ENCODE results near the gene CERS6. TPM values are rescaled to one million over a fixed set of nuclear protein-coding genes. Genes with fewer than 3 reads are reported as not detected.

CERS6 gene
- polyA plus RNA-seq, 3 donors: 50.3 to 55.1 (median 52.1) TPM

DNA sequence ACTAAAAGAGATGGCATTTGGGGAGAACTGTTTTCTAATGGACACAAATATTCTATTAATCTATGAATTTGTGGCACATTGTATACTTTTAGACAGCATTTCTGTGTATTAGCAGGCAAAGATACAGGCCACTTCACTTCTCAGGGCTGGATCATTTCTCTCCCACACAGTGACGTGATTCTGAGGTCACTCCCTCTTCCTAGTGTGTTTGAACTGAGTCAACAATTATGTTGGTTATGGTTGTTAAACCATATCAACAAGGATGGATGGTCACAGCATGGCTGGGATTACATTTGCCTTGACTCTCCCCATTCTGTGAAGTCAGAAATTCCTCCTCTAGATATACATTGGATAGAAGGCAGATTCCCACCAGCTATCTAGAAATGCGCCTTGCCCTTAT, 358.0 kb downstream of the CERS6 start:
- DNase-seq (ENCODE audit: low read depth in 3 of 3, low spot score in 2 of 3): no peak

DNA sequence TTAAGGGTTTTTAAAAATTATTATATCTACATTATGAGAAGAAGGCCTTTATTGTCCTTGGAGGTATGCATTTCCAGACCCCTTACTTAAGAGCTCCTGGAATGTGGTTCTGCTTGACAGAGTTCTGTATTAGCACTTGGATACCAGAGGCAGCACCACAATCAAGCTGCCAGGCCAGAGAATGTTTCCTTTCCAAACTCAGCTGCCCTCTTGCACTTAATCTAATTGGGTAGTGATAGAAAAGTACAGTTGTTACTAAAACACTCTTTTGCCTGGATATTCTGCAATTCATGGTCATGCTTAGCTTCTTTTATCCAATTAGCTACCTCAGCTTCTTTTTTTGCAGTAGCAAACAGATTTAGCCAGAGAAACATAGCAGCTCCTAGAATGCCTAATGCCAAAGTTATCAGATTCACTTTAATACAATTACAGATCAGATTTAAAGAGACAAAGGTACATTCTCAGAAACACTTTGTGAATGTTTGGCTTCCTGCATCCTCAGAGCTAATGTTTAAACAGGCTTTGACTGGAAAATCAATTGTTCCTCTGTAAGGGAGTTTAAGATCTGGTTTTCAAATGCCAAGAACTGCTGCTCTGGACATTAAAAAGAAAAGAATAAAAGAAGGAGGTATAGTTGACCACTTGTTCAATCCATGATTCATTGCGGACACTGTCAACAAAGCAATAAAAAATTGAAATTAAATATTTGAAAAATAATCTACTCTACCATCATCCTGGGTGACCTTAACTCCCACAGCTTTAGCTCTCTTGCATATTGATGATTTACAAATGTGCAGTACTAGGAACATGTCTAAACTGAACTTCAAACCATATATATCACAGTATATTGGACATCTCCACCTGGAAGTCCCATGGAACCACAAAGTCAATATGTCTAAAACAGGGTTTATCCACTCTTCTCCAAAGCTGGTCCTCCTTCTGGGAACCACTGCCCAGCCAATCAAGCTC, 359.2 kb downstream of the CERS6 start:
- no peak for DNase-seq (ENCODE audit: low read depth in 3 of 3, low spot score in 2 of 3)

DNA sequence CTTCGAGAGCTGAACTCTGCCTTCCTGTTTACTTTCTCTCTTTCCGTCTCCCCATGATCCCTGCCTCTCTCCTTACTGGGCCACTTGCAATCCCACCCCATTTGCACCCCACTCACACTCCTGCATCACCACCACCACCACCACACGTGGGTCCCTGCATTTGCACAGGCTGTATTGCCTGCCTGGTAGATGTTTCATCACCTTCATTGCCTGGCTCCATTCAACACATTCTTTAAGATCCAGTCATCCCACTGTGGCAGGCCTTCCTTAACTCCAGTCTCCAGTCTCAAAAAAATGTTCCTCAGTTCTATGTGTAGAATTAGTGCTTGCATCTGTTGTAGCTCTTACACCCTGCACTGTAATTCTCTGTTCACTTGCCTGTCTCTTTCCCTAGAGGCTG, 360.3 kb downstream of the CERS6 start:
- DNase-seq (ENCODE audit: low read depth in 3 of 3, low spot score in 2 of 3): no peak

DNA sequence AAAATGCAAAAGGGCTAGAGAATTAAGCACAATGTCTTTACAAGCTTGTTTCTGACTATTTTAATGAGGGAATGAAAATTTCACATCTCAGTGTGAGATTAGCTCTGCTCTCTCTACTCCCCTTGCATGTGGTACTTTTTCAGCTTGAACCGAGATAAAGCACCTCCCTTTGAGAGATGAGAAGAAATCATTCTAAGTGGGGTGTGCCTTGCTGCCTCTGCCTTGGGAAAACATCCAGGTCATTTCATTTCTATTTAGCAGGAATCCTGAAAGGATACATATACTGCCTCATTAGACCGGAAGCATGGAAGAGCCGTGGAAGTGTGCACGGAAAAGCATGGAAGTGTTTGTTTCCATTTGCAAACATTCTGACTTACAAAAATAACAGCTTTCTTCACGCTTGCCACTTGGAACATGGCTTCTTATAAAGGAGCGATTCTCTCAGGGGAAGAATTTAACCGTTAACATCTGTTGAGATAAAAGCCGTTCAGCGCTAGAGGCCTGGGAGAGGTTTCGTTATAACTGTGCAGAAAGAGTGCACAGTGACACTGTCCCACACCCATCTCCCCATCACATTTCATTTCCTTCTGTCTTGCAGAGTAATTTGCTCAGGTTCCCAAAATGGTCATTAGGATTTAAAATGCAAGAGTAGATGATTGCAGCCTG, 363.1 kb downstream of the CERS6 start:
- no peak for DNase-seq (ENCODE audit: low read depth in 3 of 3, low spot score in 2 of 3)

DNA sequence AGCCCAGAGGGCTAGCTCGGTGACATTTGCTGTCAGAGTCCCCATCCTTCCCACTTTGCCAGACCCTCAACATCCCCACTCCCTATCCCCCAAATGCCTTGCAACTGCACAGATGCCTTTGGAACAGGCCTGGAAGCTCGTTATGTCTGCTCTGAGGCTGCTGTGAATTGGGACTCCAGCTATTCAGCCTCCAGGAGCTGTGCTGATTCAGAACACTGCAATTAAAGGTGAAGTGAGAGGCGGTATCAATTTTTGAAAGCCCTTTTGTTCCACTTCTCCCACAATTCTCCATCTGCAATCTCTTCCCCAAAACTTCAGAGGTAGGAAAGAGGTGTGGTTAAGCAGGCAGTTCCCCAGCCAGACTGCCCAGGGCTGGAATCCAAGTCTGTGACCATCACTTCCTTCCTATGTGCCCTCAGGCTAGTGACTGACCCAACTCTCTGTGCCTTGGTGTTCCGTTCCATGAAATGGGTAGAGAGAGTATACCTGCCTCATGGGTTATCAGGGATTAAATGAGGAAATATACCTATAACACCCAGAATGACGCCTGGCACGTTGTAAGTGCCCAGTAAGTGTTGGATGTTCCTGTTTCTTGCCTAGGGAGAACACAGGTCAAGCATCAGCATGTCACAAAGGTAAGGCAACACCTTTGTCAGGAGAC, 363.9 kb downstream of the CERS6 start:
- no peak for DNase-seq (ENCODE audit: low read depth in 3 of 3, low spot score in 2 of 3)

DNA sequence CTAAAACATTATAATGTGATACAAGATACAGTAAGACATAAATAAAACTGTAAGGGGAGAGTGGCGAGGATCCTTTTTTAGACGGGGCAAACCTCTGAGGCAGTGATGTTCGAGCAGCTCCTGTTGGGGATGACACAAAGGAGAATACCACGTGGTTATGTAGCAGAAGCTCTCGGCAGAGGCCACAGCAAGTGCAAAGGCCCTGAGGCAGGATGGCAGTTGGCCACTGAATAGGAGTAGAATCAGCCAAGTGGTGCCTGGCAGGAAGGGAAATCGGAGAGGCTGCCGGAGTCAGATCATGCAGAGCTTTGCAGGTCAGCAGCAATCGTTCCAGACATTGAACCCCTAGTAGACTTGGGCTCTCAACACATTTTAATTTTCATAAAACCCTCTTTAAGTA, 365.5 kb downstream of the CERS6 start:
- no peak for DNase-seq (ENCODE audit: low read depth in 3 of 3, low spot score in 2 of 3)

DNA sequence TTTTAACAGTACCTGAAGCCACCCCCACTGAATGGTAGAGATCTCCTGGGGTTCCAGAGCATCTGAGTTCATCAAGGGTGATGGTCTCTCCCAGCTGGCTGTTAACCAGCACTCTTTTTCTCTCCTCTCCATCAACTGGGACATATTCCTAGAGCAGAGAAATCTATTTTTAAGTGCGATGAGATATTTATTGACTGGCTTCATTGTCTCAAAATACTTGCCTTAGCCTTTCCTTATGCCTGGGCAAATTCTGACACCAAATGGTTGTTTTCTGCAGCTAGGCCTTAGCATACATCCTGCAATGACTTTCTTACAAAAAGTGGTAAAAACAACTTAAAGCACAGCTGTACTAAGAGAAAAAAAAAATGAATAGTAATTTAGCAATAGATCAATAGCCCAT, 365.9 kb downstream of the CERS6 start:
- no peak for DNase-seq (ENCODE audit: low read depth in 3 of 3, low spot score in 2 of 3)

Other genes with a start within 250 kb of the CERS6 start
- 10 to 100 TPM; 33.3 to 34.8 (median 34.6) TPM for gene STK39, start 208.7 kb upstream of the CERS6 start, polyA plus RNA-seq (ENCODE audit: insufficient read length in 3 of 3)

Data from right renal cortex interstitium (tissue), 3 donors.